Cerebellar cortex (tissue), 1 donor: ENCODE data around the gene P2RY10.
"Not testable (repeated sequence)": the region's sequence is repeated elsewhere in the genome, so short reads cannot be mapped to it uniquely, and the experiment has no call there.

ENCODE experiments used
- DNase-seq: peaks from one replicate; pipeline ENCODE4 v3.0.0-alpha.2; 2015; ENCODE audit warnings: low spot score

The P2RY10 gene

GRCh38 chrX:78945186-78945912 lies at the start of gene P2RY10:
Gene P2RY10 (plus strand): TSS chrX:78945391. CDS start chrX:78960521, 15,130 bp downstream.
- no peak for DNase-seq

- no peak for DNase-seq
Observed at GRCh38 chrX:78922754-78923153, 22.4 kb upstream of the P2RY10 start.

GRCh38 chrX:78923198-78924015 lies 21.8 kb upstream of the P2RY10 start:
- no peak for DNase-seq

GRCh38 chrX:78931814-78932213 lies 13.4 kb upstream of the P2RY10 start:
- no peak for DNase-seq

- DNase-seq = no peak
Observed at GRCh38 chrX:78934866-78935265, 10.3 kb upstream of the P2RY10 start.

- DNase-seq = no peak
Observed at GRCh38 chrX:78944351-78944750, 840 bp upstream of the P2RY10 start.

GRCh38 chrX:78946178-78946931 lies 1.2 kb downstream of the P2RY10 start:
- DNase-seq = no peak

GRCh38 chrX:78950009-78950835 lies 5.0 kb downstream of the P2RY10 start:
- no peak for DNase-seq

- DNase-seq = no peak
Observed at GRCh38 chrX:78957049-78957767, 12.0 kb downstream of the P2RY10 start.

- no peak for DNase-seq
Observed at GRCh38 chrX:78957768-78958130, 12.6 kb downstream of the P2RY10 start.

- DNase-seq = no peak
Observed at GRCh38 chrX:78958419-78959116, 13.4 kb downstream of the P2RY10 start.

- no peak for DNase-seq
Observed at GRCh38 chrX:78960888-78961287, 15.7 kb downstream of the P2RY10 start.

- no peak for DNase-seq
Observed at GRCh38 chrX:78964598-78964997, 19.4 kb downstream of the P2RY10 start.

GRCh38 chrX:78979789-78980464 lies 34.7 kb downstream of the P2RY10 start:
- no peak for DNase-seq

GRCh38 chrX:78989349-78989748 lies 44.2 kb downstream of the P2RY10 start:
- DNase-seq = no peak

GRCh38 chrX:78997870-78998558 lies 52.8 kb downstream of the P2RY10 start:
- DNase-seq = no peak

GRCh38 chrX:79007540-79007939 lies 62.3 kb downstream of the P2RY10 start:
- DNase-seq = not testable (repeated sequence)
